HG02981 (cell line): Measurements from ENCODE around the gene PPP3CB.

Experiments
- ATAC-seq: cut with Tn5 transposase; IDR thresholded peaks from one replicate; pipeline ENCODE4 v1.9.1; 2021; ENCODE audit warnings: mild to moderate bottlenecking, moderate library complexity; ENCODE audit not compliant: unreplicated experiment

PPP3CB gene

DNA sequence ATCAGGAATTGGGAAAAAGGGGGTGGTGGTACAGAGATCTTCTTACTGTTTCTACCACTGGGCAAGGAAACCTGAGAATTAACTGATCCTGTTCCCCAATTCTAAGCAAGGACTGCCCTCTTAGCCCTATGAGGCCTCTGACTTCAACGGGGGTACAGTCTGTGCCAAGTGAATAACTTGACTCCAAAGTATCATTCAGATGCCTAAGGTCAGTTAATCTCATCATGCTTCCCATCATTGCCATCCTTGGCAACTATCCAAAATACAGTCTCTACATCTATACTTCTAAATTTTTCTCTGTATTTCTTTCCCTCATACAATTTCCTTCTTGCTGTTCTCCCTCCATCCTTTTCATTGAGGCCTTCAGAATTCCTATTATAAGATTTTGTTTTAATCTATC, 10.5 kb downstream of the PPP3CB start:
- no peak for ATAC-seq

DNA sequence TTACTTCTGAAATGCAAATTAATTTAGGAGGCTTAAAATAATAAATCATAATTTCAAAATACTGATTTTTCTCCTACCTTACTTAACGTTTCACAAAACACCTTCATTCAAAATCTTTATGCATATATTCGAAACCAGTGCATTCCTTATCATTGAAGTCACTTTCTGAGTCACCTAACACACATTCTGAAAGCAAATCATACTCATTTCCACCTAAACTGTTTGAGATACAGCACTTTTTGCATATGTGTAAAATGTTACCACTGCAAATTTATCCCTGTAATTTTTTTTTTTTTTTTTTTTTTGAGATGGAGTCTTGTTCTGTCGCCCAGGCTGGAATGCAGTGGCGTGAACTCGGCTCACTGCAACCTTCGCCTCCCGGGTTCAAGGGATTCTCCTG, 15.7 kb downstream of the PPP3CB start:
- ATAC-seq, result no peak

DNA sequence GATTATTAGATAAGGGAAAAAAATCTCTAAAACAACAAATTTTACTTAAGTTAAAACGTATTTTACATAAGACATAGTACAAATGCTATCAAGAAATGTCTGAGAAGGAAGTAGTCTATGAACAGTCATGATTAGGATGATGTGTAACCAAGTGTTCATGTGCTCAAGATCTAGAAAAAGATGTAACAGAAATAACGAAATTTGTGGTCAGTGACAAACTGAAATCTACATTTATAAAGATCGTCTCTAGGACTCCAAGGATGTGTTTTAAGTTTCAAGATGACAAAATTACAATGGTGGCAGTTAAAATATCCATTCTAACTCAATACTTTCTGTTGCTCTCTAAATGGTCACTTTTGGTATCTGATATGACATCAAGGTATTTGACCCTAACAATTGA, 17.2 kb downstream of the PPP3CB start:
- no peak for ATAC-seq

- no peak for ATAC-seq
These were observed 24.6 kb downstream of the PPP3CB start for GRCh38 chr10:73471226-73471625.

GRCh38 chr10:73469579-73469978, 26.2 kb downstream of the PPP3CB start:
- ATAC-seq, result no peak

DNA sequence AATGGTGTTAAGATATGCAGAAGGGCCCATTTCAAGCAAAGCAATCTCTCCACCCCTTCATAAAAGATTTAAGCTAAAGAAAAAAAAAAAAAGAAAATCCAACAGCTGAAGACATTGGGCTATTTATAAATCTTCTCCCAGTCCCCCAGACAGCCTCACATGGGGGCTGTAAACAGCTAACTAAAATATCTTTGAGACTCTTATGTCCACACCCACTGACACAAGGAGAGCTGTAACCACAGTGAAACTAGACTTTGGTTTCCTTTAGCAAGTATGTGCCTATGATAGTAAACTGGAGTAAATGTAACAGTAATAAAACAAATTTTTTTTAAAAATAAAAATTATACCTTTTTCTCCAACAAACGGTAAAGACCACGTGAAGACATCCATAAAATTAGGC, 28.6 kb downstream of the PPP3CB start:
- no peak for ATAC-seq

DNA sequence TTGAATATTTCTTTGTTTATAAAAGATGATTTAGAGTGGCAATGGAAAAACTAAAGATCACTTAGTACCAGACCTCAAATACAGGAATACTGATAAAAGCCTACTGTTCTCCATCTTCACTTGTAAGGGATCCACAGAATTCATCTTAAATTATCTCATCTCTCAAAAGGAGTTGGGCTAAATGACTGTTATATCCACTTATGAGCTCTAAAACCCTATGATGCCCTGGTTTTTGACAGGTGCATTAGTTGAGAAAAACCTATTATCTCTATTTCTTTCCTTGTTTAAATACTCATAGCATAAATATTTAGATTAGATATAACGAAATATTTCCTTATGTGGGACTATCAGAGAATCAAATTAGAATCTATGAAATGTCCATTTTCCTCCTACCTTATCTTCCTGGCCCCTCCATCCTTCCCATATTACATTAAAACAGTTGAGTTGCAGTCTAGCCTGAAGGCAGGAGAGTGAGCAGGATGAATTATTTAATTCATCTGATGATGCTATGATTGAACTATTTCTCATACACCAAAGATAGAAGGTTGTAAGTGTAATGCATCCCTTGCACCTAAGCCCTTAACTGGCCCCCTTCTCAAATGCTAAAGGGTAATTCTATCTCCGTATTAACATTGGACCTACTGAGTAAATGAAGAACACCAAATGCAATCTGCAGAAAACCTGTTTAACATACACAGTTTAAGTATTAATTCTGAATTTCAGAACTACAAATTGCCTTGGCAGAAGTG, 29.7 kb downstream of the PPP3CB start:
- ATAC-seq, result no peak

DNA sequence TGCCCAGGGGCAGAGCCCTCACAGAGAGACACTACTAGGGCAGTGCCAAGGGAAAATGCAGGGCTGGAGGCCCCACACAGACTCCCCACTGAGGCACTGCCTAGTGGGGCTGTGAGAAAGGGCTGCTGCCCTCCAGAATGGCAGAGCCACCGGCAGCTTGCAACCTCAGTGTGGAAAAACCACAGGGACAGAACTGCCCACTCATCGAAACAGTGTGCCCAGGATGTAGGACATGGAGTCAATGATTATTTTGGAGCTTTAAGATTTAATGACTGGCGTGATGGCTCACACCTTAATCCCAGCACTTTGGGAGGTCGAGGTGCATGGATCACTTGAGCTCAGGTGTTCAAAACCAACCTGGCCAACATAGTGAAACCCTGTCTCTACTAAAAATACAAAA, 34.9 kb downstream of the PPP3CB start:
- no peak for ATAC-seq

DNA sequence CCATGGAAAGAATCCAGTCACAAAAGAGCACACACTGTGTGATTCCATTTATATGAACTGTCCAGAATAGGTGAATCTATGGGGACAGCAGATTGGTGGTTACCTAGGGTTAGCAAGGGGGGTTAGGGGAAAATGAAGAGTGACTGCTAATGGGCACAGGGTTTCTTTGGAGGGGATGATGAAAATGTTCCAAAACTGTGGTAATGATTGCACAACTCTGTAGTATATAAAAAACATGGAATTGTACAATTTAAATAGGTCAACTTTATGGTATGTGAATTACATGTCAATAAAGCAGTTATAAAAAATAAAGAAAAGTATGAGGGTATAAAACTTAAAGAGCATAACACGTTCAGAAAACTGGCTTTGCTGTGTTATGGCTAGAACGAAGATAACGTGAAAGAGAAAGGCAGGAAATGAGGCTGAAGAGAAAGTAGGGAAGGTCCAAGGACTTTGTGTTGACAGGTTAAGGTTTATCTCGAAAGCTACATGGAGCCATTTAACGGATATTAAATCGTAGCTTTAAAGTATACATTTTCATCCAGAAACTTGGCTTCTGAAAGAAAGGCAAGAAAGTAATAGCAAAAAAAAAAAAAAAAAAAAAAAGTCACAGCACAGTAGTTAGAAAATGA, 36.0 kb downstream of the PPP3CB start:
- ATAC-seq, result no peak

- no peak for ATAC-seq
These were observed 39.5 kb downstream of the PPP3CB start for GRCh38 chr10:73456187-73456890.

DNA sequence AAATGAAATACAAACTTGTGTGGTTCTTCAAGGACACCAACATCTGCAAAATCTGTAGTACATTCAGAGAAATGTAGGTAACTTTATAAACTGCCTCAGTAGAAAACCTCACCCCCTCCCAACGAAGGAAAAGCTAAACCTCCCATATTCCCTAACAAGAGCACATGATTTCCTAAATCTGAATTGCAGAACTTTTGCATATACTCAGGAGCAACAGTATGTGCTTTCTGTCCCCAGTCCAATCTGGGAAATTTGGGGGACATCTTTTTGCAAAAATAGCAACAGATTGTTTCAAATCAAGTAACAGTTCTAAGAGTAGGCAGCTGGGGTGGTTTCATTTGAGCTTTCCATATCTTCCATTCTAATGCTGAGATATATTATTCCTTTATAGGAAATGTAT, 46.7 kb downstream of the PPP3CB start:
- no peak for ATAC-seq

DNA sequence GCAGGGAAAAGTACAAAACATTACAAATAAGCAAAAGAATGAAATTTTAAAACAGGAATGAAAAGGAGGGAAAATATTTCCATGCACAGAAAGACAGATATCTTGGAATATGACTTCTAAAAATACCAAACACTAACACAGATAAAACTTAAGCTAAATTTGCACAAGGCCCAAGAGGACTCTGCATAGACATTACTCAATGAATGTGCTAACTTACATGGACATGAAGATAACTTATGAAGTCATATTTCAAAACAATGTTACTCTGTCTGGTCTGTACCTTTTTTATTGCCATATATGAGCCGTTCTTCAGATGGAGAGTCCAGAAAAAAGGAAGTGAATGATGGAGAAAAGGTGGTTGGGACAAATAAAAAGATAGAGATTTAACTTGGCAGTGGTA, 47.4 kb downstream of the PPP3CB start:
- ATAC-seq, result no peak

GRCh38 chr10:73446926-73447325, 48.9 kb downstream of the PPP3CB start:
- no peak for ATAC-seq

DNA sequence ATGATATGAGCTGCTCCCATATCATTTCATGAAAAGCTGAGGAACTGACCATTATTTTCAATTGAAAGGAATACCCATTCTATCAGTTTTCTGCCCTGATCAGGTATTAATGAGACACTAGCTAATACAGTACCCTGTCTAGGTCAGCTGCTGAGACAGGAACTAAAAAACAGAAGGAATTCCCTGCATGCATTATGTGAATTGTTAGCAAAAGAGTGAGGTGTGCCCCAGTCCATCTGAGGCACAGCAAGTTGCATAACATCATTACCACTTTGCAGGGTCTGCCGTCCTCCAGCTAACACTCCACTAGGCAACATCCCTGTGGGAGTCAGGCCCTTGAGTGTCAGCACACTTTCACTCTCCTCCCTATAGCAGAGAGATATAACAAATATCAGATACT, 51.4 kb downstream of the PPP3CB start:
- ATAC-seq, result no peak

DNA sequence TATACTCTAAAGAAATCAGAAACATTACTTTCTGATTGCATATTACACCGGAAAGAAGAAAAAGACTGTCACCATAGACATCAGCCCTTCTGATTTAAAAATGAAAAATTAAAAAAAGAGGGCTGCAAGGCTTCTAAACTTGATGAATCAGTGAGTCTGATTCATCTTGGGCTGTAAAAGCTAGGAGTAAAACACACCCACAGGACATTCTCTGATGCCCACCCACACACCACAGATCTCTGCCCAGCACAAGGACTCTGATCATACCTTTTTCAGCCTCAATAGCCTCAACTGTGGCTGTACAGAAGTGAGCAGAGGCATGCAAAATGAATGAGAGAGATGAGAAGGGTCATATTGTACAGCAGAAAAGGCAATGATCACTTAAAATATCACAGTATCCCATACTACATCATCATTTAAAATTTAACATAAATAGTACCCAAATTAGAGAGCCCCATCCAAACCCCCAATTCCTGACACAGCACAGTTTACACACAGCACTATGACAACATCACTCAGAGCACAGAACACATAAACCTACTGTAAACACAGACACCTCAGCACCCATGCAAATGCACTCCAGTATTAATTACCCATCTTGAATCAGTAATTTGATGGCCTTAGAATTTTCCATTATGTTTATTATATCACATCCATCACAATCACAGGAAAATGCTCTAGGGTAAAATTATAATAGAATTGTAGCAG, 56.1 kb downstream of the PPP3CB start:
- no peak for ATAC-seq

- ATAC-seq, result no peak
These were observed 56.8 kb downstream of the PPP3CB start for GRCh38 chr10:73439055-73439454.

GRCh38 chr10:73433538-73433867, 62.3 kb downstream of the PPP3CB start, which contains the start of gene MSS51:
Gene MSS51, minus strand, starts transcription at chr10:73433561. Its CDS starts 5,277 bp downstream, at chr10:73428284.
- no peak for ATAC-seq

- ATAC-seq, result no peak
These were observed 62.9 kb downstream of the PPP3CB start for GRCh38 chr10:73432646-73433537.

- no peak for ATAC-seq
These were observed 69.5 kb downstream of the PPP3CB start for GRCh38 chr10:73426318-73426717.

DNA sequence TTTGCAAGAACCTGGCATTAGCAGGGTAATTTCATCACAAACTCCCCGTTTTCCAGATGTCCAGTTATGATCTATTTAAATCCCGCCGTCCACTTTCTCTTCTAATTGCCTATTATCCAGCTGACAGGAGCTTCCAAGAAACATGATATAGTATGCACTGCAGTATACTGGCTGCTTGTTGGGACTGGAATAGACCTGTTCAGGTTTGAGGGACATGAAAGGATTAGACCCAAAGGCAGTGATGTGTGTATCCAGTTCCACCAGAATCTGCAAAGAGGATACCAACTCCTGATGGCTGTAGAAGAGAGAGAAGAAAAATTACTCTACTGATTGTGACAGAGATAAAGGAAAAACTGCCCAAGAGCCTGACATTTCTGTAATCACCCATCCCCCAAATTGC, 71.3 kb downstream of the PPP3CB start:
- no peak for ATAC-seq

DNA sequence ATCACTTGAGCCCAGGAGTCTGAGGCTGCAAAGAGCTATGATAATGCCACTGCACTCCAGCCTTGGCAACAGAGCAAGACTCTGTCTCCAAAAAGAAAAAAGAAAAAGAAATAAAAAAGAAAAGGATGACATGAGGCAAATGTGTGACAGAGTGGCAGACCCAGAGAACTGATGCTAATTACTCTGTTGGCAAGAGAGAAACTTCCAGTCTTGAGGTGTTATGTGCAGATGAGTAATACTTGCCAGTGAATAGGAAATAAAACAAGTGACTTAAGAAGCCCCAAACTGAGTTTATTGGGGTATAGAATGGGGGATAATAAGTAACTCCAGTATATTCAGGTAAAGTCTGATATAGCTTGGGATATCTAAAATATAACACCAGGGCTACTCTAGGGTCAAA, 72.5 kb downstream of the PPP3CB start:
- no peak for ATAC-seq
